Panc1 (cell line): ENCODE results near the gene GFAP.

Source experiments
- CTCF ChIP-seq: fragments of 450-650 bp; IDR thresholded peaks from 2 replicates; pipeline ENCODE4 v1.5.1; 2017; ENCODE audit warnings: mild to moderate bottlenecking
- POLR2AphosphoS5 ChIP-seq: IDR thresholded peaks from 2 replicates; pipeline ENCODE4 v1.6.1; 2012; ENCODE audit warnings: mild to moderate bottlenecking, low read depth, low read length, moderate library complexity
- REST ChIP-seq, 2 experiments: IDR thresholded peaks; 2 replicates each; pipeline ENCODE4 v1.6.1; 2011 to 2012; ENCODE audit warnings: low read depth in 2 of 2, control low read depth in 1 of 2, low read length in 1 of 2, mild to moderate bottlenecking in 1 of 2, moderate library complexity in 1 of 2; ENCODE audit not compliant: insufficient read depth in 1 of 2
- SIN3A ChIP-seq: IDR thresholded peaks from 2 replicates; pipeline ENCODE4 v1.6.1; 2012; ENCODE audit warnings: low read depth, mild to moderate bottlenecking, low read length, moderate library complexity, borderline replicate concordance; ENCODE audit not compliant: insufficient read depth
- TCF7L2 ChIP-seq: IDR thresholded peaks from 2 replicates; pipeline ENCODE4 v1.6.1; 2011; ENCODE audit warnings: mild to moderate bottlenecking, low read depth, low read length, inconsistent platforms

GRCh38 chr17:44867841-44868240 lies 47.5 kb downstream of the GFAP start:
- TF ChIP-seq CTCF (no peak), POLR2AphosphoS5 (no peak), SIN3A (no peak), REST (IDR thresholded peaks at IDR 0.05; ENCODE audit: insufficient read depth in 1 of 2, low read depth in 2 of 2, low read length in 1 of 2) (no peak), TCF7L2 (no peak)
